HG02763 (cell line): ENCODE data around the gene IL1R2.

Experiments
- ATAC-seq: cut with Tn5 transposase; IDR thresholded peaks from one replicate; pipeline ENCODE4 v1.9.1; 2021; ENCODE audit warnings: mild to moderate bottlenecking, moderate library complexity; ENCODE audit not compliant: unreplicated experiment

The IL1R2 gene

GRCh38 chr2:102034683-102035548 is 43.2 kb downstream of the IL1R2 start:
- no peak for ATAC-seq

- no peak for ATAC-seq
Observed at GRCh38 chr2:102037681-102038080, 45.9 kb downstream of the IL1R2 start.

GRCh38 chr2:102040229-102040628 is 48.5 kb downstream of the IL1R2 start:
- no peak for ATAC-seq

GRCh38 chr2:102041351-102041750 is 49.6 kb downstream of the IL1R2 start:
- no peak for ATAC-seq

- ATAC-seq, result no peak
Observed at GRCh38 chr2:102042196-102043081, 50.7 kb downstream of the IL1R2 start.

GRCh38 chr2:102043560-102043959 is 51.8 kb downstream of the IL1R2 start:
- no peak for ATAC-seq

- no peak for ATAC-seq
Observed at GRCh38 chr2:102044235-102044896, 52.6 kb downstream of the IL1R2 start.

- no peak for ATAC-seq
Observed at GRCh38 chr2:102044967-102045489, 53.3 kb downstream of the IL1R2 start.

- ATAC-seq, result no peak
Observed at GRCh38 chr2:102045697-102046096, 53.9 kb downstream of the IL1R2 start.

- ATAC-seq, result no peak
Observed at GRCh38 chr2:102046135-102046986, 54.6 kb downstream of the IL1R2 start.

GRCh38 chr2:102048465-102048864 is 56.7 kb downstream of the IL1R2 start:
- no peak for ATAC-seq

- no peak for ATAC-seq
Observed at GRCh38 chr2:102049756-102050443, 58.1 kb downstream of the IL1R2 start.

GRCh38 chr2:102050854-102051391 is 59.2 kb downstream of the IL1R2 start:
- ATAC-seq, result no peak

- no peak for ATAC-seq
Observed at GRCh38 chr2:102051692-102052277, 60.0 kb downstream of the IL1R2 start.

GRCh38 chr2:102052365-102052764 is 60.6 kb downstream of the IL1R2 start:
- no peak for ATAC-seq

- no peak for ATAC-seq
Observed at GRCh38 chr2:102053096-102053495, 61.3 kb downstream of the IL1R2 start.

- ATAC-seq, result no peak
Observed at GRCh38 chr2:102055346-102055990, 63.7 kb downstream of the IL1R2 start.

GRCh38 chr2:102056079-102056581 is 64.4 kb downstream of the IL1R2 start:
- no peak for ATAC-seq
